ENCODE results near the gene SFMBT2.

Gene SFMBT2

GRCh38 chr10:7444551-7445121, 33.8 kb upstream of the SFMBT2 start:
- no peak overlapping the region for H3K4me3 ChIP-seq (ENCODE audit: low read depth, low read length)
- in situ Hi-C loops (cut with HindIII; ENCODE audit: low sequenced_read_pairs), result no loop called here
- DNase-seq (ENCODE audit: low read depth, low spot score), result no peak
- no peak for TF ChIP-seq CTCF (IDR thresholded peaks at IDR 0.05; ENCODE audit: low read depth, low read length)

GRCh38 chr10:7443036-7443435, 32.2 kb upstream of the SFMBT2 start:
- H3K4me3 ChIP-seq (ENCODE audit: low read depth, low read length), result no peak overlapping the region
- no peak for TF ChIP-seq CTCF (IDR thresholded peaks at IDR 0.05; ENCODE audit: low read depth, low read length)
- in situ Hi-C loops (cut with HindIII; ENCODE audit: low sequenced_read_pairs), result no loop called here
- no peak for DNase-seq (ENCODE audit: low read depth, low spot score)

- in situ Hi-C loops (cut with HindIII; ENCODE audit: low sequenced_read_pairs), result no loop called here
- TF ChIP-seq CTCF (IDR thresholded peaks at IDR 0.05; ENCODE audit: low read depth, low read length), result no peak
- no peak for DNase-seq (ENCODE audit: low read depth, low spot score)
- H3K4me3 ChIP-seq (ENCODE audit: low read depth, low read length), result no peak overlapping the region
These were observed 30.7 kb upstream of the SFMBT2 start for GRCh38 chr10:7441403-7442147.

- no peak for DNase-seq (ENCODE audit: low read depth, low spot score)
- H3K4me3 ChIP-seq (ENCODE audit: low read depth, low read length), result no peak overlapping the region
- no peak for TF ChIP-seq CTCF (IDR thresholded peaks at IDR 0.05; ENCODE audit: low read depth, low read length)
- in situ Hi-C loops (cut with HindIII; ENCODE audit: low sequenced_read_pairs), result no loop called here
These were observed 28.9 kb upstream of the SFMBT2 start for GRCh38 chr10:7439696-7440095.

GRCh38 chr10:7438196-7438986, 27.6 kb upstream of the SFMBT2 start:
- in situ Hi-C loops (cut with HindIII; ENCODE audit: low sequenced_read_pairs), result no loop called here
- no peak for TF ChIP-seq CTCF (IDR thresholded peaks at IDR 0.05; ENCODE audit: low read depth, low read length)
- no peak for DNase-seq (ENCODE audit: low read depth, low spot score)
- H3K4me3 ChIP-seq (ENCODE audit: low read depth, low read length), result no peak overlapping the region

- in situ Hi-C loops (cut with HindIII; ENCODE audit: low sequenced_read_pairs), result no loop called here
- DNase-seq (ENCODE audit: low read depth, low spot score), result no peak
- no peak for TF ChIP-seq CTCF (IDR thresholded peaks at IDR 0.05; ENCODE audit: low read depth, low read length)
- no peak overlapping the region for H3K4me3 ChIP-seq (ENCODE audit: low read depth, low read length)
These were observed 25.8 kb upstream of the SFMBT2 start for GRCh38 chr10:7436490-7437100.
